Measurements from ENCODE around the gene PHAX. TPM values are rescaled to one million over a fixed set of nuclear protein-coding genes. Genes with fewer than 3 reads are reported as not detected.
"Not testable (repeated sequence)": the region's sequence is repeated elsewhere in the genome, so short reads cannot be mapped to it uniquely, and the experiment has no call there.

The PHAX gene
- total RNA-seq, 6 experiments from 2014 or later, result 48.2 to 70.8 (median 67.0) TPM

- H3K4me3 Mint-ChIP-seq, result no peak overlapping the region
- DNase-seq, result no peak
- no peaks in the 10 kb centered on the region for H3K36me3 Mint-ChIP-seq (ENCODE audit: low read depth)
- H3K4me1 Mint-ChIP-seq (ENCODE audit: low read depth), result peaks cover under 1% of the 10 kb centered on the region
- no peak for TF ChIP-seq CTCF (IDR thresholded peaks at IDR 0.05)
- H3K9me3 Mint-ChIP-seq, result no peaks in the 10 kb centered on the region
- peaks cover 10% of the 10 kb centered on the region for H3K27me3 Mint-ChIP-seq (ENCODE audit: insufficient read depth)
- no peak overlapping the region for H3K27ac Mint-ChIP-seq
These were observed 50.3 kb downstream of the PHAX start for GRCh38 chr5:126651013-126651577.

- Mint-ChIP-seq H3K4me1 (ENCODE audit: low read depth) (peaks cover 6% of the 10 kb centered on the region), H3K4me3 (no peak overlapping the region), H3K36me3 (ENCODE audit: low read depth) (no peaks in the 10 kb centered on the region), H3K27me3 (ENCODE audit: insufficient read depth) (no peaks in the 10 kb centered on the region; the same call in 1 of the 2 replicates), H3K27ac (no peak overlapping the region), H3K9me3 (no peaks in the 10 kb centered on the region)
- peak; percentile 39 for DNase-seq
- peak; percentile 91 for TF ChIP-seq CTCF (IDR thresholded peaks at IDR 0.05)
These were observed 55.8 kb downstream of the PHAX start for GRCh38 chr5:126656401-126657007.

- Mint-ChIP-seq H3K9me3 (no peaks in the 10 kb centered on the region), H3K4me1 (ENCODE audit: low read depth) (peaks cover 6% of the 10 kb centered on the region), H3K4me3 (no peak overlapping the region), H3K36me3 (ENCODE audit: low read depth) (no peaks in the 10 kb centered on the region), H3K27ac (no peak overlapping the region), H3K27me3 (ENCODE audit: insufficient read depth) (no peaks in the 10 kb centered on the region; the same call in 1 of the 2 replicates)
- no peak for DNase-seq
- TF ChIP-seq CTCF (IDR thresholded peaks at IDR 0.05), result no peak
These were observed 57.8 kb downstream of the PHAX start for GRCh38 chr5:126658561-126658960.

- no peaks in the 10 kb centered on the region for H3K9me3 Mint-ChIP-seq
- TF ChIP-seq CTCF (IDR thresholded peaks at IDR 0.05), result no peak
- H3K4me3 Mint-ChIP-seq, result no peak overlapping the region
- H3K4me1 Mint-ChIP-seq (ENCODE audit: low read depth), result peaks cover 6% of the 10 kb centered on the region
- H3K36me3 Mint-ChIP-seq (ENCODE audit: low read depth), result no peaks in the 10 kb centered on the region
- H3K27me3 Mint-ChIP-seq (ENCODE audit: insufficient read depth), result peaks cover 2% of the 10 kb centered on the region; the same call in 1 of the 2 replicates
- H3K27ac Mint-ChIP-seq, result no peak overlapping the region
- DNase-seq, result no peak
These were observed 59.2 kb downstream of the PHAX start for GRCh38 chr5:126659805-126660482.

- no peaks in the 10 kb centered on the region; the same call in 1 of the 2 replicates for H3K4me1 Mint-ChIP-seq (ENCODE audit: low read depth)
- H3K36me3 Mint-ChIP-seq (ENCODE audit: low read depth), result no peaks in the 10 kb centered on the region
- H3K9me3 Mint-ChIP-seq, result no peaks in the 10 kb centered on the region
- H3K27ac Mint-ChIP-seq, result no peak overlapping the region
- no peak for DNase-seq
- no peak overlapping the region for H3K4me3 Mint-ChIP-seq
- TF ChIP-seq CTCF (IDR thresholded peaks at IDR 0.05), result no peak
- H3K27me3 Mint-ChIP-seq (ENCODE audit: insufficient read depth), result peaks cover 2% of the 10 kb centered on the region; the same call in 1 of the 2 replicates
These were observed 63.8 kb downstream of the PHAX start for GRCh38 chr5:126664586-126664985.

- not testable (repeated sequence) for H3K4me1 Mint-ChIP-seq (ENCODE audit: low read depth); DNase-seq; H3K4me3 Mint-ChIP-seq; H3K9me3 Mint-ChIP-seq; H3K27ac Mint-ChIP-seq; H3K27me3 Mint-ChIP-seq (ENCODE audit: insufficient read depth); H3K36me3 Mint-ChIP-seq (ENCODE audit: low read depth)
These were observed 69.4 kb downstream of the PHAX start for GRCh38 chr5:126670109-126670508.

- H3K27ac Mint-ChIP-seq; H3K27me3 Mint-ChIP-seq (ENCODE audit: insufficient read depth); H3K9me3 Mint-ChIP-seq; H3K36me3 Mint-ChIP-seq (ENCODE audit: low read depth); H3K4me3 Mint-ChIP-seq; DNase-seq: not testable (repeated sequence)
- H3K4me1 Mint-ChIP-seq (ENCODE audit: low read depth), result peaks cover 12% of the 10 kb centered on the region
These were observed 70.9 kb downstream of the PHAX start for GRCh38 chr5:126671681-126672080.

Data from HFFc6 (cell line).